ENCODE measurements around the gene CASP12. TPM values are rescaled to one million over a fixed set of nuclear protein-coding genes. Genes with fewer than 3 reads are reported as not detected.
"Not testable (repeated sequence)": the region's sequence is repeated elsewhere in the genome, so short reads cannot be mapped to it uniquely, and the experiment has no call there.

CASP12 gene
- total RNA-seq = not detected
- total RNA-seq (2013) = 0.09 TPM
- 0 to 0.34 (median 0.07) reads per million in 29 experiments for total RNA-seq

DNA sequence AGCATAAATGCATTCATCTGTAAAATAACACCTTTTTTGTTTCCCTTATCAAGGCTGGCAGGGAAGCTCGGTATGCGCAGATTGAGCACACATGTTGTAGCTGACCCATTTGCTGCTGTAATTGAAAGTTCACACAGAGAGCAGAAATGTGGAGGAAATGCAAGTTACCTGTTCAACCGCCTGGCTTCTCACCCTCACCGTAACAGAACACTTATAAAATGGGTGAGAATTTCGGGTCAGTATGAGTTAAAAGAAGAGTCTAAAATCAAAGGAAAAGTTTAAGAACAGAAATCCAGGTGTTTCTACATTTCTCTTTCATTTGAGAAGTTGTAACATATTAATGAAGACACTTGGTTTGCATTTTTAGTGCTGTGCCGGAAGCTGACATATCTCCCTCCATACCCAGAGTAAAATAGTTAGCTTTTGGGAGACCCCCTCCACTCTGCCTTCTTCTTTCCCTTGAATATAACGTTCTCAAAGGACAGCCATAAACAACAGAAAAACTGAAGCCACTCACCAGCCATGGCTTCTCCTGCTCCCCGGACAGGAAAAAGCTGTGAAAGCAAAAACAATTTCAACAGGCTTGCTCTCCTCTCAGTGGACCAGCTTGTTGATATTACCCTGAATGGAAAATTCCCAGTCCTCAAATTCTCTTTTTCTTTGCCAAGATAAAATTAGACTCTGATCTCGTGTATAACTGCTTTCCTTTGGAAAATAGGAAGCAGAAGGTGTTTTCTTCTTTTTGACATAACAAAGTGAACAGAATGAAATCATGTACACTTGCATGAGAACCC, at the start of gene CASP12:
Gene CASP12, minus strand, starts transcription at position 570 of the 794 bp plus-strand sequence.
- Mint-ChIP-seq H3K9me3 (peaks cover 0 to 3% (median 0%) of the 10 kb centered on the region in 3 donors), H3K36me3 (peaks cover 14% of the 10 kb centered on the region), H3K27ac (peak within 1 kb of the TSS; percentile 82 to 87), H3K4me3 (peak within 1 kb of the TSS; percentile 21 to 75 (median 48)), H3K27me3 (no peaks in the 10 kb centered on the region), H3K4me1 (peaks cover 25 to 45% (median 38%) of the 10 kb centered on the region in 3 donors)
- Histone ChIP-seq H3K4me3 (ENCODE audit: control insufficient read depth in 1 of 2, extremely low read depth in 1 of 2, low read length in 1 of 2) (no peak within 1 kb of the TSS), H3K4me1 (ENCODE audit: control insufficient read depth in 1 of 2, extremely low read depth in 1 of 2, insufficient read depth in 2 of 2, low read length in 2 of 2) (peaks cover 2 to 13% of the 10 kb centered on the region in 2 experiments), H3K9me3 (no peaks in the 10 kb centered on the region), H3K27me3 (replicated peaks in 1 of 2; ENCODE audit: control insufficient read depth in 2 of 2, extremely low read depth in 1 of 2, insufficient read depth in 2 of 2, low read length in 1 of 2) (no peaks in the 10 kb centered on the region), H3K36me3 (ENCODE audit: control insufficient read depth in 2 of 2, extremely low read depth in 1 of 2, insufficient read depth in 1 of 2, low read length in 1 of 2) (peaks cover 0 to 4% of the 10 kb centered on the region in 2 donors), H3K27ac (ENCODE audit: low read length) (peak within 1 kb of the TSS; percentile 53)
- ATAC-seq (replicated peaks in 1 of 4) = peak; percentile 61 to 76 (median 68)
- POLR2A ChIA-PET = no interaction called here
- CTCF ChIA-PET = interaction anchor here in 1 of 2 donors (0.7 to 1.1 kb wide), 3 partner anchors 37 to 108 kb away, joined by 3 to 4 read pairs (median 3); no protein-coding TSS in a partner anchor
- peak in 1 of 35 experiments; percentile 46 for DNase-seq
- 64% methylated on average over 2 of the region's 9 CpGs for WGBS (ENCODE audit: insufficient coverage)

DNA sequence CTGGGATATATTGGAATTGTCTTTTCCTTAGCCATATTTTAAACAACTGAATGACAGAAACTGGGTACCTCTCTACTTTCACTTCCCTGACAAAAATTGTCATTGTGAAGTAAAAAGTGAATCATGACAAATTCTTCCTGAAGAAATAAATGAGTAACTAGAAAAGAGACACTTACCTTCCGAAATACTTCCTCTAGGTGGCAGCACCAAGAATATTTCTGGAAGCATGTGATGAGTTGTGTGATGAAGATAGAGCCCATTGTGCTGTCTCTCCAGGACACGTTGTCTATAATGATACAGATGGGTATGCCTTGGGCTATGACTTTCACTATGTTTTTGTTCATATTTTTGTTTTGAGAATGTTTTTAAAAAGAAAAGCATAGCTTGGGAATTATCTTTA, 48.6 kb upstream of the CASP12 start:
- 0% methylated on average over 1 of the region's 2 CpGs for WGBS (ENCODE audit: insufficient coverage)
- ChIA-PET CTCF (interaction anchor here (0.6 to 1.9 kb wide), 10 partner anchors 12 to 345 kb away, joined by 3 to 9 read pairs (median 4); partner anchors contain the start of genes CASP1 (in 1 of the 2), CASP12 (in 1 of the 2) and CASP4 (in 1 of the 2)), POLR2A (interaction anchor here in 1 of 2 donors (1.4 kb wide), 1 partner anchor 51 kb away, joined by 4 read pairs; no protein-coding TSS in a partner anchor)
- ATAC-seq (replicated peaks in 1 of 4) (peak; percentile 64 to 75 (median 72)), DNase-seq (peak in 12 of 35 experiments; percentile 10 to 75 (median 20))
- H3K27me3 ChIP-seq (replicated peaks in 1 of 2; ENCODE audit: control insufficient read depth in 2 of 2, extremely low read depth in 1 of 2, insufficient read depth in 2 of 2, low read length in 1 of 2) = no peaks in the 10 kb centered on the region
- no peaks in the 10 kb centered on the region for H3K9me3 ChIP-seq
- no peaks in the 10 kb centered on the region for H3K27me3 Mint-ChIP-seq
- no peak overlapping the region for H3K4me3 Mint-ChIP-seq
- peaks cover 86% of the 10 kb centered on the region for H3K36me3 Mint-ChIP-seq
- H3K4me1 ChIP-seq (ENCODE audit: control insufficient read depth in 1 of 2, extremely low read depth in 1 of 2, insufficient read depth in 2 of 2, low read length in 2 of 2) = no peaks in the 10 kb centered on the region
- H3K4me1 Mint-ChIP-seq = peaks cover 13 to 20% (median 16%) of the 10 kb centered on the region in 3 donors
- no peaks in the 10 kb centered on the region for H3K9me3 Mint-ChIP-seq
- H3K27ac ChIP-seq (ENCODE audit: low read length) = no peak overlapping the region
- H3K27ac Mint-ChIP-seq = peak overlapping the region in 1 of 2 donors; percentile 81
- H3K4me3 ChIP-seq (ENCODE audit: control insufficient read depth in 1 of 2, extremely low read depth in 1 of 2, low read length in 1 of 2) = no peak overlapping the region
- peaks cover 4 to 79% of the 10 kb centered on the region in 2 donors for H3K36me3 ChIP-seq (ENCODE audit: control insufficient read depth in 2 of 2, extremely low read depth in 1 of 2, insufficient read depth in 1 of 2, low read length in 1 of 2)

DNA sequence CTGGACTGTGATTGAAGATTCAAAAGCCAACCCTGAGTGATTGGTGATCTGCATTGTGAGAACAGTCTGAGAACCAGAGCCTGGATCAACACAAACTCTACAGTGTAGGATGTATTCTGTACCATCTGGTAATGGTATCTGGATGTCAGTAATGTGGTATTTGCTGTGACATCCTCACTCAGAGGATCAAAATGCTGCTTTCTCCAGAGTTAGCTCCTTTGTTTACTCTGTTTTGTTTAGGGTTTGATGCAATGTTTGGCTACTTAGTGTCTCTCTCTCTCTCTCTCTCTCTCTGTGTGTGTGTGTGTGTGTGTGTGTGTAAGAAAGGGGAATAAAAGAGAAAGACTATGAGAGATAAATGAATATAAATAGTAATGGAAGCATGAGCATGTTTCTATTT, 45.8 kb upstream of the CASP12 start:
- ChIA-PET POLR2A (interaction anchor here (0.7 to 0.9 kb wide), 2 partner anchors 15 to 58 kb away, joined by 4 read pairs; no protein-coding TSS in a partner anchor), CTCF (interaction anchor here (0.6 to 0.8 kb wide), 3 partner anchors 9 to 353 kb away, joined by 3 to 5 read pairs (median 4); no protein-coding TSS in a partner anchor)
- H3K36me3 ChIP-seq (ENCODE audit: control insufficient read depth in 2 of 2, extremely low read depth in 1 of 2, insufficient read depth in 1 of 2, low read length in 1 of 2) = peaks cover 4 to 50% of the 10 kb centered on the region in 2 donors
- no peaks in the 10 kb centered on the region for H3K4me1 ChIP-seq (ENCODE audit: control insufficient read depth in 1 of 2, extremely low read depth in 1 of 2, insufficient read depth in 2 of 2, low read length in 2 of 2)
- no peak for ATAC-seq (replicated peaks in 1 of 4)
- no peak overlapping the region for H3K4me3 ChIP-seq (ENCODE audit: control insufficient read depth in 1 of 2, extremely low read depth in 1 of 2, low read length in 1 of 2)
- peaks cover 13 to 23% (median 16%) of the 10 kb centered on the region in 3 donors for H3K4me1 Mint-ChIP-seq
- no peaks in the 10 kb centered on the region for H3K9me3 ChIP-seq
- no peaks in the 10 kb centered on the region for H3K27me3 Mint-ChIP-seq
- peaks cover 62% of the 10 kb centered on the region for H3K36me3 Mint-ChIP-seq
- no peak overlapping the region for H3K4me3 Mint-ChIP-seq
- no peak for DNase-seq
- peak overlapping the region; percentile 60 to 61 for H3K27ac Mint-ChIP-seq
- H3K9me3 Mint-ChIP-seq = no peaks in the 10 kb centered on the region
- H3K27me3 ChIP-seq (replicated peaks in 1 of 2; ENCODE audit: control insufficient read depth in 2 of 2, extremely low read depth in 1 of 2, insufficient read depth in 2 of 2, low read length in 1 of 2) = no peaks in the 10 kb centered on the region
- H3K27ac ChIP-seq (ENCODE audit: low read length) = no peak overlapping the region

DNA sequence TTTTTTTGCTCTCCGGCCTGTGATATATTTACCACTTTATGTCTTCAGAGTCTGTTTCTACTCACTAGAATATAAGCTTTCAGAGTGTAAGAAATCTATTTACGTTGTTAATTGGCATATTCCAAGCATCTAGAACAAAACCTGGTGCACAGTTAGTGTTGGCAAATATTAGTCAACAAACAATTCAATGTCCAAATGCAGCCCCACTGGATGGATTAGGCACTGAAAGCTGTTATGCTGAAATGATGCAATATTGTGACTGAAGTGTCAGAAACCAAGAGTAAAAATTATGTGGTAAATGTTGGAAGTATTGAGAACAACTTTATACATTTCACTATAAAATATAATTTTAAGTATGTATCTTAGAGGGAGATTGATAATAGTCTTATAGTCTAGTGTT, 45.3 kb upstream of the CASP12 start:
- no CpG with 5 or more reads among the region's 2 CpGs for WGBS (ENCODE audit: insufficient coverage)
- H3K27ac ChIP-seq (ENCODE audit: low read length) = no peak overlapping the region
- Mint-ChIP-seq H3K36me3 (peaks cover 56% of the 10 kb centered on the region), H3K27ac (peak overlapping the region; percentile 4 to 9), H3K27me3 (no peaks in the 10 kb centered on the region), H3K9me3 (no peaks in the 10 kb centered on the region), H3K4me3 (no peak overlapping the region), H3K4me1 (peaks cover 13 to 23% (median 16%) of the 10 kb centered on the region in 3 donors)
- DNase-seq = no peak
- ChIA-PET CTCF (interaction anchor here (0.6 to 1.0 kb wide), 4 partner anchors 9 to 352 kb away, joined by 3 to 5 read pairs (median 4); no protein-coding TSS in a partner anchor), POLR2A (interaction anchor here (0.7 to 0.9 kb wide), 2 partner anchors 15 to 58 kb away, joined by 4 read pairs; no protein-coding TSS in a partner anchor)
- no peaks in the 10 kb centered on the region for H3K27me3 ChIP-seq (replicated peaks in 1 of 2; ENCODE audit: control insufficient read depth in 2 of 2, extremely low read depth in 1 of 2, insufficient read depth in 2 of 2, low read length in 1 of 2)
- ATAC-seq (replicated peaks in 1 of 4) = no peak
- H3K9me3 ChIP-seq = no peaks in the 10 kb centered on the region
- peaks cover 4 to 45% of the 10 kb centered on the region in 2 donors for H3K36me3 ChIP-seq (ENCODE audit: control insufficient read depth in 2 of 2, extremely low read depth in 1 of 2, insufficient read depth in 1 of 2, low read length in 1 of 2)
- H3K4me3 ChIP-seq (ENCODE audit: control insufficient read depth in 1 of 2, extremely low read depth in 1 of 2, low read length in 1 of 2) = no peak overlapping the region
- H3K4me1 ChIP-seq (ENCODE audit: control insufficient read depth in 1 of 2, extremely low read depth in 1 of 2, insufficient read depth in 2 of 2, low read length in 2 of 2) = no peaks in the 10 kb centered on the region

DNA sequence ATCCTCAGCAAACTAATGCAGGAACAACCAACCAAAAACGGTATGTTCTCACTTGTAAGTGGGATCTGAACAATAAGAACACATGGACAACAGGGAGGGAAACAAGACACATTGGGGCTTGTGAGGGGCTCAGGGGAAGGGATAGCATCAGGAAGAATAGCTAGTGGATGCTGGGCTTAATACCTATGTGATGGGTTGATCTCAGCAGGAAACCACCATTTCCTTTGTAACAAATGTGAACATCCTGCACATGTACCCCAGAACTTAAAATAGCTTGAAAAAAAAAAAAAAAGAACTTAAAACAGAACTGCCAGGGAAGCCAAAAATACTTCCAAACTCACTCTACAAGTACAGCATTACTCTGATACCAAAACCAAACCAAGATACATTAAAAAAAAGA, 36.3 kb upstream of the CASP12 start:
- Mint-ChIP-seq H3K4me1 (peaks cover 32 to 47% (median 38%) of the 10 kb centered on the region in 3 donors), H3K27ac (peak overlapping the region in 1 of 2 donors; percentile 45), H3K36me3 (peaks cover 15% of the 10 kb centered on the region), H3K27me3 (no peaks in the 10 kb centered on the region), H3K9me3 (peaks cover 7 to 15% (median 8%) of the 10 kb centered on the region in 3 donors), H3K4me3 (peak overlapping the region in 2 of 3 donors; percentile 25 to 69)
- H3K4me3 ChIP-seq (ENCODE audit: control insufficient read depth in 1 of 2, extremely low read depth in 1 of 2, low read length in 1 of 2) = no peak overlapping the region
- CTCF ChIA-PET = interaction anchor here (0.6 to 1.0 kb wide), 8 partner anchors 9 to 64 kb away, joined by 3 to 5 read pairs (median 4); partner anchors contain the start of gene CASP12 (in 1 of the 2)
- WGBS (ENCODE audit: insufficient coverage) = no CpG with 5 or more reads among the region's 1 CpG
- no peak overlapping the region for H3K27ac ChIP-seq (ENCODE audit: low read length)
- peak; percentile 76 to 87 (median 84) for ATAC-seq (replicated peaks in 1 of 4)
- POLR2A ChIA-PET = interaction anchor here in 1 of 2 donors (0.6 to 0.7 kb wide), 2 partner anchors 15 kb away, joined by 3 to 5 read pairs; no protein-coding TSS in a partner anchor
- peak in 1 of 35 experiments; percentile 44 for DNase-seq
- H3K9me3 ChIP-seq = no peaks in the 10 kb centered on the region
- H3K27me3 ChIP-seq (replicated peaks in 1 of 2; ENCODE audit: control insufficient read depth in 2 of 2, extremely low read depth in 1 of 2, insufficient read depth in 2 of 2, low read length in 1 of 2) = no peaks in the 10 kb centered on the region
- H3K4me1 ChIP-seq (ENCODE audit: control insufficient read depth in 1 of 2, extremely low read depth in 1 of 2, insufficient read depth in 2 of 2, low read length in 2 of 2) = peaks cover 7 to 16% of the 10 kb centered on the region in 2 experiments
- H3K36me3 ChIP-seq (ENCODE audit: control insufficient read depth in 2 of 2, extremely low read depth in 1 of 2, insufficient read depth in 1 of 2, low read length in 1 of 2) = no peaks in the 10 kb centered on the region

DNA sequence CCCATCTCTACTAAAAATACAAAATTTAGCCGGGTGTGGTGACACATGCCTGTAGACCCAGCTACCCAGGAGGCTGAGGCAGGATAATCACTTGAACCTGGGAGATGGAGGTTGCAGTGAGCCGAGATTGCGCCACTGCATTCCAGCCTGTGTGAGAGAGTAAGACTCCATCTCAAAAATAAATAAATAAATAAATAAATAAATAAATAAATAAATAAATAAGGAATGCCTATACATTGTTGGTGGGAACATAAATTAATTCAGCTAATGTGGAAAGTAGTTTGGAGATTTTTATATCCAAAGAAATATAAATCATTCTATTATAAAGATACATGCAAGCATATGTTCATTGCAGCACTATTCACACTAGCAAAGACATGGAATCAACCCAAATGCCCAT, 35.8 kb upstream of the CASP12 start:
- H3K27ac Mint-ChIP-seq; H3K36me3 ChIP-seq (ENCODE audit: control insufficient read depth in 2 of 2, extremely low read depth in 1 of 2, insufficient read depth in 1 of 2, low read length in 1 of 2); H3K27me3 Mint-ChIP-seq; H3K9me3 ChIP-seq; DNase-seq; H3K27me3 ChIP-seq (replicated peaks in 1 of 2; ENCODE audit: control insufficient read depth in 2 of 2, extremely low read depth in 1 of 2, insufficient read depth in 2 of 2, low read length in 1 of 2); ATAC-seq (replicated peaks in 1 of 4); H3K4me3 ChIP-seq (ENCODE audit: control insufficient read depth in 1 of 2, extremely low read depth in 1 of 2, low read length in 1 of 2); H3K27ac ChIP-seq (ENCODE audit: low read length): not testable (repeated sequence)
- Mint-ChIP-seq H3K4me3 (peak overlapping the region in 1 of 3 donors; percentile 69), H3K4me1 (peaks cover 32 to 47% (median 37%) of the 10 kb centered on the region in 3 donors), H3K36me3 (peaks cover 21% of the 10 kb centered on the region), H3K9me3 (peaks cover 8 to 20% (median 12%) of the 10 kb centered on the region in 3 donors)
- ChIA-PET POLR2A (interaction anchor here in 1 of 2 donors (0.6 kb wide), 1 partner anchor 16 kb away, joined by 3 read pairs; no protein-coding TSS in a partner anchor), CTCF (interaction anchor here (0.6 to 1.0 kb wide), 7 partner anchors 9 to 64 kb away, joined by 3 to 5 read pairs (median 4); partner anchors contain the start of gene CASP12 (in 1 of the 2))
- WGBS (ENCODE audit: insufficient coverage) = no CpG with 5 or more reads among the region's 3 CpGs
- peaks cover 7 to 16% of the 10 kb centered on the region in 2 experiments for H3K4me1 ChIP-seq (ENCODE audit: control insufficient read depth in 1 of 2, extremely low read depth in 1 of 2, insufficient read depth in 2 of 2, low read length in 2 of 2)

Data from T-cell (primary cell).